OCI-LY7 (cell line): ENCODE results near the gene NPC2. TPM values are rescaled to one million over a fixed set of nuclear protein-coding genes. Genes with fewer than 3 reads are reported as not detected.

Experiments
- BruUV-seq: library from RNA; stranded (reverse); fragments of 400-500 nt; replicated peaks from 2 replicates; lab custom pipeline; 2021; lab: Mats Ljungman, UMichigan
- CTCF ChIA-PET: fragments of 300-600 bp; sonication (Branson Sonifier 250); formaldehyde crosslinking; loops from one replicate; lab custom pipeline; 2022; ENCODE audit warnings: antibody characterized with exemption; ENCODE audit not compliant: unreplicated experiment; lab: Charles Lee
- POLR2A ChIA-PET: fragments of 300-600 bp; sonication (Branson Sonifier 250); formaldehyde crosslinking; loops from one replicate; lab custom pipeline; 2022; ENCODE audit warnings: antibody characterized with exemption; lab: Charles Lee
- DNase-seq: peaks from one replicate; pipeline ENCODE4 v3.0.0-alpha.2; 2015; ENCODE audit warnings: low spot score
- H2AFZ ChIP-seq: fragments of 200-600 bp; sonication (generic), shearing (Covaris generic); 2 replicates; pipeline ENCODE4 v1.6.1; 2014; ENCODE audit warnings: mild to moderate bottlenecking, antibody characterized with exemption, low read length, moderate library complexity
- H3K27ac ChIP-seq: fragments of 200-600 bp; sonication (generic); 2 replicates; pipeline ENCODE4 v1.5.1; 2014; ENCODE audit warnings: mixed run types, low read depth, mild to moderate bottlenecking, moderate library complexity, low read length, inconsistent platforms; ENCODE audit not compliant: poor library complexity, severe bottlenecking
- H3K36me3 ChIP-seq: fragments of 200-600 bp; sonication (generic); 2 replicates; pipeline ENCODE4 v1.6.1; 2014; ENCODE audit warnings: mild to moderate bottlenecking, antibody characterized with exemption, low read length, moderate library complexity, mixed read lengths; ENCODE audit not compliant: insufficient read depth
- H3K4me1 ChIP-seq: fragments of 200-600 bp; sonication (generic); 2 replicates; pipeline ENCODE4 v1.5.1; 2014; ENCODE audit warnings: mild to moderate bottlenecking, low read length; ENCODE audit not compliant: insufficient read depth, poor library complexity, severe bottlenecking
- H3K4me2 ChIP-seq: fragments of 200-600 bp; sonication (generic); 2 replicates; pipeline ENCODE4 v1.6.1; 2014; ENCODE audit warnings: mild to moderate bottlenecking, low read length
- H3K4me3 ChIP-seq: fragments of 200-600 bp; sonication (generic); 2 replicates; pipeline ENCODE4 v1.5.1; 2014; ENCODE audit warnings: mild to moderate bottlenecking, low read depth, low read length; ENCODE audit not compliant: poor library complexity, severe bottlenecking
- H3K79me2 ChIP-seq: fragments of 200-600 bp; sonication (generic); 2 replicates; pipeline ENCODE4 v1.6.1; 2016; ENCODE audit warnings: low read depth, mild to moderate bottlenecking, low read length, moderate library complexity, mixed read lengths; ENCODE audit not compliant: insufficient read depth
- H3K9me2 ChIP-seq: fragments of 200-600 bp; sonication (generic); 2 replicates; pipeline ENCODE4 v1.6.1; 2016; ENCODE audit warnings: mild to moderate bottlenecking, low read length, mixed read lengths; ENCODE audit not compliant: insufficient read depth
- H3K9me3 ChIP-seq: fragments of 200-600 bp; sonication (generic); 2 replicates; pipeline ENCODE4 v1.6.1; 2014; ENCODE audit warnings: mild to moderate bottlenecking, mixed run types, low read length, mixed read lengths
- H4K20me1 ChIP-seq: fragments of 200-600 bp; sonication (generic); 2 replicates; pipeline ENCODE4 v1.6.1; 2014; ENCODE audit warnings: mild to moderate bottlenecking, antibody characterized with exemption, low read length, moderate library complexity, mixed read lengths; ENCODE audit not compliant: insufficient read depth
- EZH2phosphoT487 ChIP-seq: fragments of 200-600 bp; sonication (generic); IDR thresholded peaks from 2 replicates; pipeline ENCODE4 v1.6.1; 2018; ENCODE audit warnings: low read depth, borderline replicate concordance, mild to moderate bottlenecking, mixed run types, antibody characterized with exemption, low read length, moderate library complexity, mixed read lengths
- intact Hi-C: fragments of 100-400 bp; cut with micrococcal nuclease; formaldehyde crosslinking; loops from one replicate; pipeline ENCODE4 v1.10.0; 2022; ENCODE audit not compliant: unreplicated experiment
- total RNA-seq, 2 experiments: library from RNA; depleted of rRNA in 1 of 2; stranded (reverse); fragments of >200 nt in 1 of 2; shearing (Covaris generic) in 1 of 2; gene quantifications; 2 replicates each; pipeline ENCODE4 v1.2.3, GENCODE V29; 2014 to 2022
- TF ChIP-seq, protein P1 (sequence below): fragments of 200-600 bp; sonication (generic); conservative IDR thresholded peaks from 2 replicates; pipeline ENCODE4 v1.5.1; 2014; ENCODE audit warnings: mild to moderate bottlenecking, antibody characterized with exemption, low read length, moderate library complexity, mixed read lengths

NPC2 gene
- total RNA-seq, 2 experiments from 2014 or later, result 37.8 to 80.8 TPM

DNA sequence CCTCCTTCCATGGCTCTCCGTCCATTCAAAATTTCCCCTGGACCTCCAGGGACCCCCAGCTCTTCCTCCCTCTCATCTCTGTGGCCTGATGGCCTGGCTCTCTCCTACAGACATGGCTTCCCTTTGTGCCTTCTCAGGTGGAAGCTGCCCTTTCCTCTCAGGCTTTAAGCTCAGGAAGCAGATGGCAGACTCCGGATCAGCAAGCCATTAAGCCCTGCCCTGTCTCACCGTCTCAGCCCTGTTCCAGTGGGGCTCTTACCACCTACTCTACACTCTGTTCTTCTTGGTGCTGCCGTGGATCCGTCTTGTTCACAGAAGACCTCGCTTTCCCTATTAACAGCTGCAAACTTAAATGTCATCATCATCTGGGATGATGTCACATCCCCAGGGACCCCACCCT lies 33.1 kb downstream of the NPC2 start:
- ChIA-PET CTCF (no interaction called here), POLR2A (no interaction called here)
- Histone ChIP-seq H3K9me2 (no peaks in the 10 kb centered on the region), H3K36me3 (no peaks in the 10 kb centered on the region), H3K4me1 (no peaks in the 10 kb centered on the region), H4K20me1 (no peaks in the 10 kb centered on the region), H3K79me2 (no peaks in the 10 kb centered on the region), H2AFZ (no peak overlapping the region), H3K4me3 (no peak overlapping the region), H3K4me2 (no peak overlapping the region), H3K27ac (no peak overlapping the region), H3K9me3 (no peaks in the 10 kb centered on the region)
- TF ChIP-seq, protein P1, sequence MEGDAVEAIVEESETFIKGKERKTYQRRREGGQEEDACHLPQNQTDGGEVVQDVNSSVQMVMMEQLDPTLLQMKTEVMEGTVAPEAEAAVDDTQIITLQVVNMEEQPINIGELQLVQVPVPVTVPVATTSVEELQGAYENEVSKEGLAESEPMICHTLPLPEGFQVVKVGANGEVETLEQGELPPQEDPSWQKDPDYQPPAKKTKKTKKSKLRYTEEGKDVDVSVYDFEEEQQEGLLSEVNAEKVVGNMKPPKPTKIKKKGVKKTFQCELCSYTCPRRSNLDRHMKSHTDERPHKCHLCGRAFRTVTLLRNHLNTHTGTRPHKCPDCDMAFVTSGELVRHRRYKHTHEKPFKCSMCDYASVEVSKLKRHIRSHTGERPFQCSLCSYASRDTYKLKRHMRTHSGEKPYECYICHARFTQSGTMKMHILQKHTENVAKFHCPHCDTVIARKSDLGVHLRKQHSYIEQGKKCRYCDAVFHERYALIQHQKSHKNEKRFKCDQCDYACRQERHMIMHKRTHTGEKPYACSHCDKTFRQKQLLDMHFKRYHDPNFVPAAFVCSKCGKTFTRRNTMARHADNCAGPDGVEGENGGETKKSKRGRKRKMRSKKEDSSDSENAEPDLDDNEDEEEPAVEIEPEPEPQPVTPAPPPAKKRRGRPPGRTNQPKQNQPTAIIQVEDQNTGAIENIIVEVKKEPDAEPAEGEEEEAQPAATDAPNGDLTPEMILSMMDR, result no peak
- no peak for TF ChIP-seq EZH2phosphoT487
- no peak for DNase-seq
- no TSS peak for BruUV-seq
- intact Hi-C loops, result no loop called here

DNA sequence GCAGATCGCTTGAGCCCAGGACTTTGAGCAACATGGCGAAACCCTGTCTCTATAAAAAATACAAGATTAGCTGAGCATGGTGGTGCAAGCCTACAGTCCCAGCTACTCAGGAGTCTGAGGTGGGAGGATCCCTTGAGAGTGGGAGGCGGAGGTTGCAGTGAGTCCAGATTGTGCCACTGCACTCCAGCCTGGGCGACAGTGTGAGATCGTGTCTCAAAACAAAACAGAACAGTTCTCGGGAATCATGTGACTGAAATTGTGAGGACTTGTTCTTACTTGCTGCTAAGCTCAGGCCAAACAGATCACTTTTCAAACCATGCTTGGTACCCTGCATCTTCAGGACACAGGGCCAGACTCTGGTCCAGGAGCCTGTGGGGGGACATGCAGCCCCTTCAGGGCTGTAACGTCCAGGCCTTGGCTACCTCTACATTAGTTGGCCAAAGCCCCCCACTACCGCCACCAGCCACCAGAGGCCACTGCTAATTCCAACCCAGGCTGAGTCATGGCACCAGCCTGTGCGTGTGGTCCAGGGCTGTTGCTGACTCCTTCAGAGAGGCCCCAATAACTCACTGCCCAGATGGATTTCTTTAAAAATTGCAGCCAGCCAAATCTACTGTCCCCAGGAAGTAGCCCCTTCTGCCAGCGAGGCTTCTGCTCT lies 33.7 kb downstream of the NPC2 start:
- POLR2A ChIA-PET, result interaction anchor here (0.6 kb wide), 2 partner anchors 23 to 1168 kb away, joined by 5 read pairs; no protein-coding TSS in a partner anchor
- Histone ChIP-seq H3K4me1 (no peaks in the 10 kb centered on the region), H3K4me2 (no peak overlapping the region), H4K20me1 (no peaks in the 10 kb centered on the region), H3K27ac (no peak overlapping the region), H3K4me3 (no peak overlapping the region), H3K36me3 (no peaks in the 10 kb centered on the region), H3K9me3 (no peaks in the 10 kb centered on the region), H3K79me2 (no peaks in the 10 kb centered on the region), H2AFZ (no peak overlapping the region), H3K9me2 (no peaks in the 10 kb centered on the region)
- intact Hi-C loops, result no loop called here
- CTCF ChIA-PET, result no interaction called here
- no TSS peak for BruUV-seq
- peak; percentile 36 for DNase-seq
- TF ChIP-seq EZH2phosphoT487, result no peak
- TF ChIP-seq, protein P1, result peak; percentile 75

DNA sequence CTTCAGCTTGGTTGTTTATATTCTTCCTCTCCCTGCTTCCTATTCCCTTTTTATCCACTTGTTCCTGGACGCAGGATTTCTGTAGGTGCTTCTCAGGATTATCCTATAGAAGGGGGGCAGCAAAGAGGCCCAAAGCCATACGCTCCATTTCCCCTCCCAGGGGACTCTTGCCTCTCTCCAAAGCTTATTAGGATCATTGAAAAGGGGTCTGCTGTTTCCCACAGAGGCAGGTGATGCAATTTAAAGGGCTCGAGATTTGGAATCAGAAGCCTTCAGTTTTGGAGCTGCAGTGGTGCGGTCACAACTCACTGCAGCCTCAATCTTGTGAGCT lies 35.6 kb downstream of the NPC2 start:
- Histone ChIP-seq H3K9me2 (no peaks in the 10 kb centered on the region), H3K4me1 (no peaks in the 10 kb centered on the region), H3K79me2 (no peaks in the 10 kb centered on the region), H3K36me3 (no peaks in the 10 kb centered on the region), H3K4me2 (no peak overlapping the region), H3K27ac (no peak overlapping the region), H3K9me3 (no peaks in the 10 kb centered on the region), H3K4me3 (no peak overlapping the region), H2AFZ (no peak overlapping the region), H4K20me1 (no peaks in the 10 kb centered on the region)
- intact Hi-C loops, result no loop called here
- CTCF ChIA-PET, result no interaction called here
- TF ChIP-seq, protein P1, result no peak
- no peak for TF ChIP-seq EZH2phosphoT487
- DNase-seq, result no peak
- no TSS peak for BruUV-seq
- POLR2A ChIA-PET, result no interaction called here
